Duodenal mucosa (tissue), 2 donors: ENCODE results near the gene MACF1.
"Not testable (repeated sequence)": the region's sequence is repeated elsewhere in the genome, so short reads cannot be mapped to it uniquely, and the experiment has no call there.

Experiments
- H3K27ac ChIP-seq: one replicate; pipeline ENCODE4 v1.7.0; 2013; ENCODE audit warnings: low read depth, low read length
- H3K27me3 ChIP-seq, 2 donors: one replicate each; pipeline ENCODE4 v1.7.0; 2013; ENCODE audit warnings: low read length in 2 of 2, control low read depth in 1 of 2; ENCODE audit not compliant: insufficient read depth in 2 of 2, control insufficient read depth in 1 of 2
- H3K36me3 ChIP-seq, 2 donors: one replicate each; pipeline ENCODE4 v1.7.0; 2013; ENCODE audit warnings: low read length in 2 of 2, control low read depth in 1 of 2; ENCODE audit not compliant: insufficient read depth in 2 of 2, control insufficient read depth in 1 of 2
- H3K4me1 ChIP-seq, 2 donors: one replicate each; pipeline ENCODE4 v1.7.0; 2013; ENCODE audit warnings: low read length in 2 of 2, control low read depth in 1 of 2; ENCODE audit not compliant: insufficient read depth in 2 of 2, control insufficient read depth in 1 of 2
- H3K4me3 ChIP-seq, 2 donors: one replicate each; pipeline ENCODE4 v1.7.0; 2013; ENCODE audit warnings: low read length in 2 of 2, low read depth in 1 of 2
- H3K9ac ChIP-seq, 2 donors: one replicate each; pipeline ENCODE4 v1.7.0; 2013; ENCODE audit warnings: low read length in 2 of 2, low read depth in 1 of 2
- H3K9me3 ChIP-seq, 2 donors: one replicate each; pipeline ENCODE4 v1.7.0; 2013; ENCODE audit warnings: low read length in 2 of 2, control low read depth in 1 of 2; ENCODE audit not compliant: control insufficient read depth in 1 of 2

The MACF1 gene

GRCh38 chr1:39514710-39515124 is 310.2 kb downstream of the MACF1 start:
- H3K9ac ChIP-seq, H3K27ac ChIP-seq, H3K4me1 ChIP-seq, H3K4me3 ChIP-seq, H3K36me3 ChIP-seq, H3K27me3 ChIP-seq, H3K9me3 ChIP-seq: not testable (repeated sequence)

GRCh38 chr1:39515131-39516086 is 310.9 kb downstream of the MACF1 start:
- H3K9me3 ChIP-seq, H3K36me3 ChIP-seq, H3K9ac ChIP-seq, H3K27ac ChIP-seq, H3K4me3 ChIP-seq, H3K4me1 ChIP-seq, H3K27me3 ChIP-seq: not testable (repeated sequence)

GRCh38 chr1:39516841-39517240 is 312.3 kb downstream of the MACF1 start:
- not testable (repeated sequence) for H3K9me3 ChIP-seq, H3K27me3 ChIP-seq, H3K36me3 ChIP-seq, H3K27ac ChIP-seq, H3K4me1 ChIP-seq, H3K9ac ChIP-seq, H3K4me3 ChIP-seq

- H3K4me3 ChIP-seq, H3K27ac ChIP-seq, H3K9ac ChIP-seq, H3K27me3 ChIP-seq, H3K36me3 ChIP-seq, H3K9me3 ChIP-seq, H3K4me1 ChIP-seq: not testable (repeated sequence)
Observed at GRCh38 chr1:39517936-39518335, 313.4 kb downstream of the MACF1 start.

- H3K4me3 ChIP-seq, H3K9me3 ChIP-seq, H3K4me1 ChIP-seq, H3K27me3 ChIP-seq, H3K27ac ChIP-seq, H3K9ac ChIP-seq, H3K36me3 ChIP-seq: not testable (repeated sequence)
Observed at GRCh38 chr1:39519376-39519775, 314.9 kb downstream of the MACF1 start.

GRCh38 chr1:39522221-39522620 is 317.7 kb downstream of the MACF1 start:
- not testable (repeated sequence) for H3K36me3 ChIP-seq, H3K4me3 ChIP-seq, H3K27ac ChIP-seq, H3K4me1 ChIP-seq, H3K9me3 ChIP-seq, H3K27me3 ChIP-seq, H3K9ac ChIP-seq

- Histone ChIP-seq H3K27me3 (no peaks in the 10 kb centered on the region), H3K36me3 (peaks cover 7 to 10% of the 10 kb centered on the region in 2 donors), H3K9me3 (no peaks in the 10 kb centered on the region), H3K9ac (no peak overlapping the region), H3K4me1 (no peaks in the 10 kb centered on the region), H3K27ac (no peak overlapping the region), H3K4me3 (no peak overlapping the region)
Observed at GRCh38 chr1:39522661-39523567, 318.4 kb downstream of the MACF1 start.

- Histone ChIP-seq H3K27ac (no peak overlapping the region), H3K9me3 (no peaks in the 10 kb centered on the region), H3K4me1 (no peaks in the 10 kb centered on the region), H3K4me3 (no peak overlapping the region), H3K36me3 (peaks cover 11 to 16% of the 10 kb centered on the region in 2 donors), H3K9ac (no peak overlapping the region), H3K27me3 (no peaks in the 10 kb centered on the region)
Observed at GRCh38 chr1:39524171-39524570, 319.7 kb downstream of the MACF1 start.

- no peaks in the 10 kb centered on the region for H3K9me3 ChIP-seq
- no peaks in the 10 kb centered on the region for H3K27me3 ChIP-seq
- no peak overlapping the region for H3K9ac ChIP-seq
- no peaks in the 10 kb centered on the region for H3K4me1 ChIP-seq
- H3K36me3 ChIP-seq = peaks cover 11 to 16% of the 10 kb centered on the region in 2 donors
- H3K27ac ChIP-seq = no peak overlapping the region
- no peak overlapping the region for H3K4me3 ChIP-seq
Observed at GRCh38 chr1:39524591-39525365, 320.3 kb downstream of the MACF1 start.
